Subcutaneous abdominal adipose tissue (tissue), 5 donors: ENCODE results near the gene OR6C3.

ENCODE experiments used
- H3K27ac ChIP-seq: one replicate; pipeline ENCODE4 v1.7.0; 2013; ENCODE audit warnings: low read depth, mild to moderate bottlenecking, inconsistent platforms, low read length, moderate library complexity
- H3K27me3 ChIP-seq, 5 donors: one replicate each; pipeline ENCODE4 v1.7.0; 2013; ENCODE audit warnings: low read length in 5 of 5, inconsistent platforms in 1 of 5; ENCODE audit not compliant: control insufficient read depth in 5 of 5, insufficient read depth in 4 of 5
- H3K36me3 ChIP-seq, 5 donors: one replicate each; pipeline ENCODE4 v1.7.0; 2013; ENCODE audit warnings: low read length in 5 of 5; ENCODE audit not compliant: control insufficient read depth in 5 of 5, insufficient read depth in 5 of 5
- H3K4me1 ChIP-seq, 5 donors: one replicate each; pipeline ENCODE4 v1.7.0; 2013; ENCODE audit warnings: low read length in 5 of 5, mild to moderate bottlenecking in 3 of 5, moderate library complexity in 1 of 5; ENCODE audit not compliant: control insufficient read depth in 5 of 5, insufficient read depth in 5 of 5
- H3K4me3 ChIP-seq, 5 donors: one replicate each; pipeline ENCODE4 v1.7.0; 2013; ENCODE audit warnings: low read length in 5 of 5, low read depth in 1 of 5
- H3K9ac ChIP-seq, 5 donors: one replicate each; pipeline ENCODE4 v1.7.0; 2013; ENCODE audit warnings: low read length in 5 of 5, mild to moderate bottlenecking in 4 of 5, moderate library complexity in 3 of 5
- H3K9me3 ChIP-seq, 5 donors: one replicate each; pipeline ENCODE4 v1.7.0; 2013; ENCODE audit warnings: low read length in 5 of 5; ENCODE audit not compliant: control insufficient read depth in 5 of 5
- donor health status: healthy.
- donor health status: healthy.
- donor health status: healthy.
- donor health status: healthy.
- donor health status: healthy.

The OR6C3 gene

GRCh38 chr12:55372521-55372920 lies 42.0 kb downstream of the OR6C3 start:
- H3K4me1 ChIP-seq, result no peaks in the 10 kb centered on the region
- H3K27ac ChIP-seq, result no peak overlapping the region
- H3K36me3 ChIP-seq, result no peaks in the 10 kb centered on the region
- H3K4me3 ChIP-seq, result no peak overlapping the region
- no peaks in the 10 kb centered on the region for H3K9me3 ChIP-seq
- H3K27me3 ChIP-seq, result no peaks in the 10 kb centered on the region
- H3K9ac ChIP-seq, result no peak overlapping the region
